ENCODE data around the gene DNAH7.

The DNAH7 gene

GRCh38 chr2:195863564-195863963 is 205.1 kb downstream of the DNAH7 start:
- H3K9me3 ChIP-seq (ENCODE audit: insufficient read depth, low read length) = no peaks in the 10 kb centered on the region
- TF ChIP-seq YY1 (IDR thresholded peaks at IDR 0.05; ENCODE audit: insufficient read depth, insufficient read length) (no peak), ZNF274 (IDR thresholded peaks at IDR 0.05; ENCODE audit: low read depth, low read length) (no peak), SUZ12 (IDR thresholded peaks at IDR 0.05; ENCODE audit: extremely low read depth, insufficient read depth, insufficient read length) (no peak)
- no peaks in the 10 kb centered on the region for H3K27me3 ChIP-seq (ENCODE audit: insufficient read depth, insufficient read length)
- DNase-seq (ENCODE audit: low read depth, low spot score) = no peak
- H3K9ac ChIP-seq (ENCODE audit: insufficient read length, low read depth) = no peak overlapping the region
- no peaks in the 10 kb centered on the region for H3K4me1 ChIP-seq (ENCODE audit: insufficient read depth, insufficient read length)
- H3K36me3 ChIP-seq (ENCODE audit: insufficient read depth, insufficient read length, low read length) = no peaks in the 10 kb centered on the region
- H3K4me3 ChIP-seq (ENCODE audit: insufficient read length, low read depth) = no peak overlapping the region

- Histone ChIP-seq H3K27me3 (ENCODE audit: insufficient read depth, insufficient read length) (no peaks in the 10 kb centered on the region), H3K9ac (ENCODE audit: insufficient read length, low read depth) (no peak overlapping the region), H3K36me3 (ENCODE audit: insufficient read depth, insufficient read length, low read length) (no peaks in the 10 kb centered on the region), H3K9me3 (ENCODE audit: insufficient read depth, low read length) (no peaks in the 10 kb centered on the region), H3K4me1 (ENCODE audit: insufficient read depth, insufficient read length) (no peaks in the 10 kb centered on the region), H3K4me3 (ENCODE audit: insufficient read length, low read depth) (no peak overlapping the region)
- no peak for TF ChIP-seq YY1 (IDR thresholded peaks at IDR 0.05; ENCODE audit: insufficient read depth, insufficient read length)
- no peak for DNase-seq (ENCODE audit: low read depth, low spot score)
Observed at GRCh38 chr2:195863121-195863520, 205.5 kb downstream of the DNAH7 start.

GRCh38 chr2:195861821-195862220 is 206.8 kb downstream of the DNAH7 start:
- DNase-seq (ENCODE audit: low read depth, low spot score) = no peak
- Histone ChIP-seq H3K9ac (ENCODE audit: insufficient read length, low read depth) (no peak overlapping the region), H3K4me1 (ENCODE audit: insufficient read depth, insufficient read length) (no peaks in the 10 kb centered on the region), H3K36me3 (ENCODE audit: insufficient read depth, insufficient read length, low read length) (no peaks in the 10 kb centered on the region), H3K27me3 (ENCODE audit: insufficient read depth, insufficient read length) (no peaks in the 10 kb centered on the region), H3K4me3 (ENCODE audit: insufficient read length, low read depth) (no peak overlapping the region), H3K9me3 (ENCODE audit: insufficient read depth, low read length) (no peaks in the 10 kb centered on the region)
- TF ChIP-seq YY1 (IDR thresholded peaks at IDR 0.05; ENCODE audit: insufficient read depth, insufficient read length) = no peak
- TF ChIP-seq ZNF274 (IDR thresholded peaks at IDR 0.05; ENCODE audit: low read depth, low read length) = no peak
- no peak for TF ChIP-seq SUZ12 (IDR thresholded peaks at IDR 0.05; ENCODE audit: extremely low read depth, insufficient read depth, insufficient read length)

GRCh38 chr2:195859513-195859912 is 209.1 kb downstream of the DNAH7 start:
- Histone ChIP-seq H3K4me3 (ENCODE audit: insufficient read length, low read depth) (no peak overlapping the region), H3K9me3 (ENCODE audit: insufficient read depth, low read length) (no peaks in the 10 kb centered on the region), H3K27me3 (ENCODE audit: insufficient read depth, insufficient read length) (no peaks in the 10 kb centered on the region), H3K4me1 (ENCODE audit: insufficient read depth, insufficient read length) (no peaks in the 10 kb centered on the region), H3K36me3 (ENCODE audit: insufficient read depth, insufficient read length, low read length) (no peaks in the 10 kb centered on the region), H3K9ac (ENCODE audit: insufficient read length, low read depth) (no peak overlapping the region)
- no peak for TF ChIP-seq ZNF274 (IDR thresholded peaks at IDR 0.05; ENCODE audit: low read depth, low read length)
- no peak for TF ChIP-seq YY1 (IDR thresholded peaks at IDR 0.05; ENCODE audit: insufficient read depth, insufficient read length)
- no peak for TF ChIP-seq SUZ12 (IDR thresholded peaks at IDR 0.05; ENCODE audit: extremely low read depth, insufficient read depth, insufficient read length)
- no peak for DNase-seq (ENCODE audit: low read depth, low spot score)

GRCh38 chr2:195857132-195857531 is 211.5 kb downstream of the DNAH7 start:
- Histone ChIP-seq H3K4me1 (ENCODE audit: insufficient read depth, insufficient read length) (no peaks in the 10 kb centered on the region), H3K4me3 (ENCODE audit: insufficient read length, low read depth) (no peak overlapping the region), H3K36me3 (ENCODE audit: insufficient read depth, insufficient read length, low read length) (no peaks in the 10 kb centered on the region), H3K27me3 (ENCODE audit: insufficient read depth, insufficient read length) (no peaks in the 10 kb centered on the region), H3K9ac (ENCODE audit: insufficient read length, low read depth) (no peak overlapping the region), H3K9me3 (ENCODE audit: insufficient read depth, low read length) (no peaks in the 10 kb centered on the region)
- no peak for DNase-seq (ENCODE audit: low read depth, low spot score)
- TF ChIP-seq YY1 (IDR thresholded peaks at IDR 0.05; ENCODE audit: insufficient read depth, insufficient read length) (no peak), ZNF274 (IDR thresholded peaks at IDR 0.05; ENCODE audit: low read depth, low read length) (no peak), SUZ12 (IDR thresholded peaks at IDR 0.05; ENCODE audit: extremely low read depth, insufficient read depth, insufficient read length) (no peak)

- H3K4me3 ChIP-seq (ENCODE audit: insufficient read length, low read depth) = no peak overlapping the region
- TF ChIP-seq SUZ12 (IDR thresholded peaks at IDR 0.05; ENCODE audit: extremely low read depth, insufficient read depth, insufficient read length) (no peak), ZNF274 (IDR thresholded peaks at IDR 0.05; ENCODE audit: low read depth, low read length) (no peak), YY1 (IDR thresholded peaks at IDR 0.05; ENCODE audit: insufficient read depth, insufficient read length) (no peak)
Observed at GRCh38 chr2:195850764-195851163, 217.9 kb downstream of the DNAH7 start.

GRCh38 chr2:195848119-195848899 is 220.3 kb downstream of the DNAH7 start:
- H3K9ac ChIP-seq (ENCODE audit: insufficient read length, low read depth) = no peak overlapping the region
- H3K4me3 ChIP-seq (ENCODE audit: insufficient read length, low read depth) = no peak overlapping the region
- H3K9me3 ChIP-seq (ENCODE audit: insufficient read depth, low read length) = no peaks in the 10 kb centered on the region
- no peaks in the 10 kb centered on the region for H3K27me3 ChIP-seq (ENCODE audit: insufficient read depth, insufficient read length)
- TF ChIP-seq YY1 (IDR thresholded peaks at IDR 0.05; ENCODE audit: insufficient read depth, insufficient read length) (no peak), SUZ12 (IDR thresholded peaks at IDR 0.05; ENCODE audit: extremely low read depth, insufficient read depth, insufficient read length) (no peak), ZNF274 (IDR thresholded peaks at IDR 0.05; ENCODE audit: low read depth, low read length) (no peak)
- no peaks in the 10 kb centered on the region for H3K36me3 ChIP-seq (ENCODE audit: insufficient read depth, insufficient read length, low read length)
- DNase-seq (ENCODE audit: low read depth, low spot score) = no peak
- H3K4me1 ChIP-seq (ENCODE audit: insufficient read depth, insufficient read length) = no peaks in the 10 kb centered on the region

More at GRCh38 chr2:195850764-195851163, 217.9 kb downstream of the DNAH7 start:
- Histone ChIP-seq H3K9me3 (ENCODE audit: insufficient read depth, low read length) (no peaks in the 10 kb centered on the region), H3K9ac (ENCODE audit: insufficient read length, low read depth) (no peak overlapping the region), H3K4me1 (ENCODE audit: insufficient read depth, insufficient read length) (no peaks in the 10 kb centered on the region), H3K27me3 (ENCODE audit: insufficient read depth, insufficient read length) (no peaks in the 10 kb centered on the region), H3K36me3 (ENCODE audit: insufficient read depth, insufficient read length, low read length) (no peaks in the 10 kb centered on the region)
- DNase-seq (ENCODE audit: low read depth, low spot score) = no peak

All from NT2/D1 (cell line).